Stimulated activated CD8-positive, alpha-beta memory T cell treated with anti-CD3 and anti-CD28 coated beads, Interleukin-4, amount 100 ng/mL, for 4 hours (primary cell): ENCODE measurements around the gene KPTN.

ENCODE experiments used
- DNase-seq, 2 donors: peaks; one replicate each; pipeline ENCODE4 v3.0.0-alpha.2; 2020; ENCODE audit warnings: low read depth in 2 of 2, low spot score in 1 of 2

The KPTN gene

DNA sequence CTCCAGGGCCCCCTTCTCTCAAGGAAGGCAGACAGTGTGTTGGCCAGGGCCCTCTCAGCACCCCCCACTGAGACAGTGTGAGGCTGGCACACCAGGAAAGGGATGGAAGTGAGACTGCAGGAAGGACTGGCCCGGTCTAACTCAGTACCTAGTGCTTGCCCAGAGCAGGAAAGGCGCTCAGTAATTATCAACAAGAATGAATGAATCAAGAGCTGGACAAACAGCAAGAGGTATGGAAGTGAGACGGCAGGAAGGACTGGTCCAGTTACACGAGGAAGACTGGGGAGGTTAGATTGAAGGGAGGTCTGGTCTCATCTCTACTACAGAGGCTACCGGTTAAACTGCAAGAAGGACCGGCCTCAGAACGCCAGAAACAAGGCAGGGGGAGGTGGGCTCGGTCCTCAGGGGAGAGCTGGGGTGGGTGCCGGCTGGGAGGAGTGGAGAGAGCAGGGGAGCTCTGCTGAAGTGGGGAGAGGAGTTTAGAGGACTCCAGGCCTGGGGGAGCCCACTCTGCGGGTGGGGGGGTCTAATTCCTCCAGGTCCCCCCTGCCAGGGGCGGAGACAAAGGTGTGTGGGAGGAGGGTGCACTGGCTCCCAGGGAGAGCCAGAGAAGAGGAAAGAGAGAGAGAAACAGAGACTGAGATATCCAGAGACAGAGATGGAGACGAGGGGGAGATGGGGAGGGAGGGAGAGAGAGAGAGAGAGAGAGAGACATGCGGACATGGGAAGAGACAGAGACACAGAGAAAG lies 13.4 kb downstream of the KPTN start:
- no peak for DNase-seq

DNA sequence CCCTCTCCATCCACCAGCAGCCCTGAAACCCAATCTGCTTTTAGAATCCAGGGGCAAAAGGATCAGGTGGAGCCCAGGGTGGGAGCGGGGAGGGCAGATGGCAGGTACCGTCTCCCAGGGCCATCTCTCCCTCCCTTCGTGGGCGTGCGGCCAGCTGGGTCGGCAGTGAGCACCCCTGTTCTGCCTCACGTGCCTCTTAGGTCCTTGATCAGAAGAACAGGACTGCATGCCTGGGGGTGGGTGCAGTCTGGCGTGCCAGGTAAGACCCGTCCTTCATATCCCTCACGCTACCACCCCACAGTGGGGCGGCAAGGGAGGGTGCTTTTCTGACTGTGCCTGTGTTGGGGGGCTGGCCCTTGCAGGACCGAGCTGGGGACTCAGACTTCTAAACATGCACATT lies 14.3 kb downstream of the KPTN start:
- no peak for DNase-seq

- DNase-seq = no peak
Observed at GRCh38 chr19:47469363-47469700, 14.7 kb downstream of the KPTN start.

GRCh38 chr19:47467914-47468313 lies 16.1 kb downstream of the KPTN start:
- no peak for DNase-seq

DNA sequence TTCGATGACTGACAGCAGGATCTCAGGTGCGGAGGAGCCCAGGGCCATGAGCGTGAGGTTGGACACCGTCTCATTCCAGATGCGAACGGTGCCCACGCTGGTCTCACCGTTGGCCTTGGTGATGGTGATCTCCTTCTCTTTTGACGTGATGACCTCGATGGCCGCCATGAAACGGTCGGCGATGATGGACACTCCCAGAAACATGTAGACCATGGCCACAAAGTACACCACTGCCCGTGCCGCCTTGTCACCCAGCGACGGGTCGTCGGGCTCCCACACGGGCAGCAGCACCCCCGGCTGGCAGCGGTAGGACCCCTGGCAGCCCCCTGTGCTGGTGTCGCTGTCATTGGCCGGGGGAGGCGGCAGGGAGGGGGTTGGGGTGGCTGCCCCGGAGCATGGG lies 18.1 kb downstream of the KPTN start:
- DNase-seq = no peak

DNA sequence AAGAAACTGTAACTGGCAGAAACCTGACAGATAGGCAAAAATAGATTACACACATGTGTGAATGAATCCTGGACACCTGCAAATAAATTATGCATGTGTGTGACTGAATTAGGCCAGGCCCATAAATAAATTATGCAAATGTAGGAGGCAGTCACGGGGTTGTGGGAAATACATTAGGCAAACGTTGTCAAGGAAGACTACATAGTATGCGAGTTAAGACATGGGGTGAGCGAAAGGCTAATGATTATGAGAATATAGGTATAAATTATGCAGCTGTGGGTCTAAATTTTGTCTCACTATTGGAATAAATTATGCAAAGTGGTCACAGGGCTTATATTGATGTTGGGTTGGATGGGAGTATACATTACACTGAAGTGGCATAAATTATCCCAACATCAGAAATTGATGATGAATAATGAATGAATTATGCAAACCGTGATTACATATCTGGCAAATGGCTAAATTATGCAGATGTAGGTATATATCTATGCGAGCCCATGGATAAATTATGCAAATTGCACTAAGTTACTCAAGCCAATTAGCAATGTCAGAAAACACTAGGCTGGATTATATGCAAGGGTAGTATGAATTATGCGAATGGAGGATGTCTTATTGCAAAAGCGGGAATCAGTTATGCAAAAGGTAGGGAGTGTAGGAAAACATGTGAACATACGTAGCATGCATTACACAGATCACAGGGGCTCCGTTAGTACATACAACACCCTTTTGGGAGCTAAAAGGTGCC lies 19.2 kb downstream of the KPTN start:
- no peak for DNase-seq

GRCh38 chr19:47461876-47462275 lies 22.1 kb downstream of the KPTN start:
- DNase-seq = no peak

GRCh38 chr19:47459477-47459876 lies 24.5 kb downstream of the KPTN start:
- DNase-seq = no peak

DNA sequence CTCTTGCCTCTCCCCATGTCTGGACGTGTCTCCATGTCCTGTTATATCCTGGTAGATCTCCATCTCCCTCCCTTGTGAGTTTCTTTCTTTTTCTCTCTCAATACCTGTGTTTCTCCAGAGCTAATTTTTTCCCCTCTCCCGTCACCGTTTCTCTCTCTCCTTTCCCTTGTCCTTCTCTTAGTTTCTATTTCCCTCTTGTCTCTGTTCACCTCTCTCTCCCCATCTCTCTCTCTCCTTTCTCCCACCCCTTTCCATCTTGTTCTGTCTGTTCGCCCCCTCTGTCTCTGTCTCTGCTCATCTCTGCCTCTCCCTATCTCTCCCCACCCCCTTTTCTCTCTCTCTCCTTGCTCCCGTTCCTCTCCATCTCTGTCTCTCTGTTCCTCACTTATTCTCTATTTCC lies 25.3 kb downstream of the KPTN start:
- DNase-seq = no peak

DNA sequence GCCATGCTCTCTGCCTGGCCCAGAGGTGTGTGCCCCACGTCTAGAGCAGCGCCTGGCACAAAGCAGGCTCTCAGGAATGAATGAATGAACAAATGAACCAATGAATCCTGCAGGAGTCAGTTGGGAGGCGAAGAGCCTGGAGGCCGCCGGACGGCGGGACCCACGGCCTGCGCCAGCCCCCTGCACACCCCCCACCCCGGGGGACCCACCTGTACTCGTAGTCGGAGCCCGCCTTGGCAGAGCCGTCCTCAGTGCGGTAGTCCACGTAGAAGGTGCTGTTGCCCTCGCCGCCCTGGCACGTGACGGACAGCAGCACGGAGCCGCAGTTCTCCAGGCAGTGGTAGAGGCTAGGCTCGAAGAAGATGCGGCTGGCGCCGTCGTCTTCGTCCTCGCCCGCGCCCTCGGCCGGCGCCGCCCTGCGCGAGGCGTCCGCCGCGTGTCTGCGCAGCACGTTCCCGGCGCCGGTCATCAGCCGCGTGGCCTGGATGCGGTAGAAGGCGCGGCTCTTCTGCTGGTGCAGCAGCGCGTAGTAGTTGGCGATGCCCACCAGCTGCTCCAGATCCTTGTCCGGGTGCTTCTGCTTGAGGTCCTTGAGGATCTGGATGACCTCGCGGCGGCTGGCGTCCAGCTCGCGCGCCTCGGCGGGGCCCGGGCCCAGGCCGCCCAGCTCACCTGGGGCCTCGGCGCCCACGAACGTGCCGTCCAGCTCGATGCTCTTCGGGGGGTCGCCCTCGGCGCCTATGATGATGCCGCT lies 27.1 kb downstream of the KPTN start:
- no peak for DNase-seq

GRCh38 chr19:47450478-47450877 lies 33.5 kb downstream of the KPTN start:
- no peak for DNase-seq

- DNase-seq = no peak
Observed at GRCh38 chr19:47448360-47448727, 35.7 kb downstream of the KPTN start.

GRCh38 chr19:47447470-47448359 lies 36.3 kb downstream of the KPTN start:
- peak in 1 of 2 donors; percentile 24 for DNase-seq

GRCh38 chr19:47446534-47447469 lies 37.2 kb downstream of the KPTN start:
- no peak for DNase-seq

DNA sequence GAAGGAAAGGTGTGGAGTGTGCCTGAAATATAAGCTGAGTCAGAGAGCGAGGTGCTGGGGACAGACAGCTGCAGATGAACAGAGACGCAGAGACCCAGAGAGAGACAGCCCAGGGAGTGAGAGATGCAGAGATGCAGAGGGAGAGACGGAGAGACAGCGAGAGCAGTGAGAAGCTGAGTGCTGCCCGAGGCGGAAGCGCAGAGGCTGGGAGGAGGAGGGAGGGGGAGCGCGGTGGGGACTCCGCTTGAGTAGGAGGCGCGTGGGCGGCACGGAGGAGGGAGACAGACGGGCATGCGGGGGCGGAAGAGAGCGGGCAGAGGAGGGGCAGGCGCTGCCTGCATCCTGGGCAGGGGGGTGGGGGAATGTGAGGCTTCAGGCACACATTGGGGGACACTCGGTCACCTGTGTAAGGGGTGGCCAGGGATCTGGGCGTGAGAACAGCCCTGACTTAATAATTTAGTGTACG lies 38.0 kb downstream of the KPTN start:
- DNase-seq = peak; percentile 54 to 69

DNA sequence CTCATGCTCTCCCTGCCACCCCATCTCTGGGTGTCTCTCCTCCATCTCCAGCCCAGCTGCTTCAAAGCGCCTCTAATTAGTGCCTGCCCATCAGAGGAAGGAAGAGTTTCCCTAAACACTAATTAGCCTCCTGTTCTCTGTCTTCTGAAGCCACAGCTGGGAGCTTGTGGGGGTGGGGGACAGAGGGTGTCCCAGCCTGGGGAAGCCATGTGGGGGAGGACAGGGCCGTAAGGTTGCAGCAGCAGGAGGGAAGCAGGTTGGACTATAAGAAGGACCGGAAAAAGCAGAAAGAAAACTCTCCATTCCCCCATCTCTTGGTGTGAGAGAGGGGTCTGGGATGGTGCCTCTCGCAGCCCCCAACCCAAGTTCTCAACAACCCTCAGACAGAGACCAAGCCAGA lies 38.5 kb downstream of the KPTN start:
- no peak for DNase-seq

- no peak for DNase-seq
Observed at GRCh38 chr19:47444388-47444821, 39.6 kb downstream of the KPTN start.

DNA sequence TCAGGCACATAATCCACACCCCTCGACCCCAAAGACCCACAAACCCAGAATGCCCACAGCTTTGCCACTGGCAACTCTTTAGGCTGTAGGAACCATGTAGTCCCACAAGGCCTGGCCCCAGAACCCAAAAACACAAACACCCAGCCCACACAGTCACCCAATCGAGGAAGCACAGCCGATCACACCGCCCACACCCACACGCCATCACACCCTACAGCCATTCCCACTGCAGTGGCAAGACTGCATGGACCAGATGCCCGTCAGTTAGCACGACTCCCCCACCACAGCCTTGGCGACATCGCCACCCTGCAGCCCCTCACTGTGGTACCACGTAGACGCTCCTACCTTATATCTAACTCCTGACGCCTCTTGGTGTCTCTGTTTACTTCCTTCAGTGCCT lies 40.7 kb downstream of the KPTN start:
- no peak for DNase-seq

DNA sequence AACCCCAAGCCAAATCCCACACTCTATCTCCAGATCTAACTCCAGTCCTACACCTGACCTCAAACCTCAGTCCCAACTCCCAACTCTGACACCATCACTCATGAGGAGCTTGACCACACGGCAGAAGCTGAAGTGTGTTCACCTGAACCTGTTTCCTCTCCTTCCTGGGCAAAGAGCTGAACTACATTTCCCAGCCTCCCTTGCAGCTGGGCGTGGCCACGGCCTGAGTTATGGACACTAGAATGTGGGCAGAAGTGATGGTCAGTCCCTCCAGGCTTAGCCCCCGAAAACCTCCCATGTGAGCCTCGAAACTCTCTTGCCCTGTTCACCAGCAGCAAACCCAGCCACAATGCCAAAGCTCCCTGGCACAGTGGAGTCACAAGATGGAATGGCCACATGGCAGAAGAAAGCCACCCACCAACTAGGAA lies 45.2 kb downstream of the KPTN start:
- no peak for DNase-seq

DNA sequence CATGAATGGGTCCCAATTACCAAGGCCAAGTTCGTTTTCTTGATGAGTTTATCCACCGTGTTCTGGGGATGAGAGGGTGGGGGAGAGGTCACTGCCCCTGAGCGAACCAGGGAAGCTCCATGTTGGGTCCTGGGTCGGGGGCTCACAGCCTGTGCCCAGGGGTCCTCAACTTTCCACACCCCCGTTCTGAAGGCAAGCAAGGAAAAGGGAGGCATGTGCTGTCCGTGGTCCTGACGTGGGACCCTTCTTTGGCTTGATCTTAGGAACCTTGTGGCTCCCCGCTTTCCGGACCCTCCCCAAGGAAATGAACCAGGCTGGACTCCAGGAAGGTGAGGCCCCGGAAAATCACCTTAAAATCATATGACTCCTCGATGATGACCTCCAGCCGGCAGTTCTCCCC lies 46.5 kb downstream of the KPTN start:
- no peak for DNase-seq
